ENCODE measurements around the gene COQ2.
"Not testable (repeated sequence)": the region's sequence is repeated elsewhere in the genome, so short reads cannot be mapped to it uniquely, and the experiment has no call there.

The COQ2 gene

GRCh38 chr4:83247415-83248357 lies 36.9 kb downstream of the COQ2 start:
- no peak for TF ChIP-seq CTCF (IDR thresholded peaks at IDR 0.05)
- DNase-seq: no peak
- Mint-ChIP-seq H3K4me1 (no peaks in the 10 kb centered on the region), H3K27me3 (ENCODE audit: low read depth, poor library complexity) (peaks cover 6% of the 10 kb centered on the region), H3K27ac (no peak overlapping the region), H3K4me3 (no peak overlapping the region), H3K36me3 (ENCODE audit: low read depth) (peaks cover 8% of the 10 kb centered on the region), H3K9me3 (peaks cover 25% of the 10 kb centered on the region)

GRCh38 chr4:83241132-83241531 lies 43.5 kb downstream of the COQ2 start:
- Mint-ChIP-seq H3K27ac (no peak overlapping the region), H3K27me3 (ENCODE audit: low read depth, poor library complexity) (peaks cover 8% of the 10 kb centered on the region), H3K4me1 (no peaks in the 10 kb centered on the region), H3K4me3 (no peak overlapping the region), H3K9me3 (peaks cover 30% of the 10 kb centered on the region), H3K36me3 (ENCODE audit: low read depth) (peaks cover 14% of the 10 kb centered on the region)
- no peak for TF ChIP-seq CTCF (IDR thresholded peaks at IDR 0.05)
- DNase-seq: no peak

DNA sequence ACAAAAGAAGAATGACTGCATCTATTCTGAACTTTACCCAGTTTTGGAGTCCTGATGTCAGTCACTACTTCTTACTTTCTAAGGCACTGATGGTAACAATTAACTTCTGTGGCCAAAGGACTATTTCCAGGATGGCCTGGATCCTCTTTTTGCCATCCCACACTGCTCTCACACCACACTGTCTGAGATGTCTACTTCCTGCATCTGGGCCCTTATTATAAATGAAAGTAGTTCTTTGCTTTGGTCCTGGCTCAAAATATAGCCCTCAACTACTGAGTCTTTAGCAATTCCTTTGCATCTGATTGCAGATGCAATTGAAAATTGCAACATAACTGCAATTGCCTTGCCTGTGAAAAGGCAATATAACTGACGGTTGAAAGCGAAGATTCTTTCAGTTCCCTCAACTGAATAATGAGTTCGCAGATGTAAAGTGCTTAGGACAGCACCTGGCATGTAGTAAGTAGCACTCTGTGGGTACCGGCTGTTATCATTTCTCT lies 44.2 kb downstream of the COQ2 start:
- TF ChIP-seq CTCF (IDR thresholded peaks at IDR 0.05): no peak
- Mint-ChIP-seq H3K4me1 (no peaks in the 10 kb centered on the region), H3K4me3 (no peak overlapping the region), H3K36me3 (ENCODE audit: low read depth) (peaks cover 14% of the 10 kb centered on the region), H3K9me3 (peaks cover 25% of the 10 kb centered on the region), H3K27me3 (ENCODE audit: low read depth, poor library complexity) (peaks cover 8% of the 10 kb centered on the region), H3K27ac (no peak overlapping the region)
- DNase-seq: no peak

DNA sequence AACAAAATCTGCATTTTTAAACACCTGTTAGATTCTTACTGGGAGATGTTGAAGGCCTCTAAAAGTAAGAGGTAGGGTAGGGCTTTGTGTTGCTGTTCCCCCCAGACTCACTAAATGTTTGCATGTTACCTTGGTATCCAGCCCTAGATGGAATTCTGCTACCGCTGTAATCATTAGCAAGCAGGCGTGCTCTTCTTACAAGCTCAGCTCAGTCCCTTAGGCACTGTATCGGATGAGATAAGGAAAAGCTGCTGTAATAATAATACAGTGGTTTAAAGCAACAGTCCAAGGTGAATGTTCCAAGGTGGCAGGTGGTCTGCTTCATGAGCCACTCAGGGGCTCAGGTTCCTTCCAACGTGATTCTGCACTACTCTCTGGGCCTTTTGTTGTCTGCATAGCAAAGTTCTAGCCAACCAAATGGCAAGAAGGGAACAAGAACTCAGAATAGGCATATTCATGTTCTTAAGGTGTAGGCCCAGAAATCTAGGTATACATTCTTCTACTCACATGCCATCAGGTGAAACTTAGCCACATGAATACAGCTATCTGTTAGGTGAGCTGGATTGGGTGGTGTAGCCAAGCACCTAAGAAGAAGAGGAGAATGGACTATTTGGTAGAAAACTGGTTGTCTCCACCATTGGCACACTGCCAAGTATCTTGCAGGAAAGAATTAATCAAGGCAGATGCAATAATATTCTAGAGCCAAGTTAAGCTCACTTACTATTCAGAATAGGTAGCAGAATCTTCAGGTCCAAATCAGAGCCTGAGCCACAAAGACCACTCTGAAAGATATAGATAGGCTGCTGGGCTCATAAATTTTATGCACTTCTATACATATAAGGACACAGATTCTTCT lies 46.0 kb downstream of the COQ2 start:
- no peak for TF ChIP-seq CTCF (IDR thresholded peaks at IDR 0.05)
- DNase-seq: no peak
- Mint-ChIP-seq H3K27me3 (ENCODE audit: low read depth, poor library complexity) (peaks cover 8% of the 10 kb centered on the region), H3K9me3 (peaks cover 10% of the 10 kb centered on the region), H3K4me1 (no peaks in the 10 kb centered on the region), H3K4me3 (no peak overlapping the region), H3K36me3 (ENCODE audit: low read depth) (peaks cover 9% of the 10 kb centered on the region), H3K27ac (no peak overlapping the region)

GRCh38 chr4:83237591-83237990 lies 47.0 kb downstream of the COQ2 start:
- H3K9me3 Mint-ChIP-seq: peaks cover 5% of the 10 kb centered on the region
- peaks cover 8% of the 10 kb centered on the region for H3K27me3 Mint-ChIP-seq (ENCODE audit: low read depth, poor library complexity)

DNA sequence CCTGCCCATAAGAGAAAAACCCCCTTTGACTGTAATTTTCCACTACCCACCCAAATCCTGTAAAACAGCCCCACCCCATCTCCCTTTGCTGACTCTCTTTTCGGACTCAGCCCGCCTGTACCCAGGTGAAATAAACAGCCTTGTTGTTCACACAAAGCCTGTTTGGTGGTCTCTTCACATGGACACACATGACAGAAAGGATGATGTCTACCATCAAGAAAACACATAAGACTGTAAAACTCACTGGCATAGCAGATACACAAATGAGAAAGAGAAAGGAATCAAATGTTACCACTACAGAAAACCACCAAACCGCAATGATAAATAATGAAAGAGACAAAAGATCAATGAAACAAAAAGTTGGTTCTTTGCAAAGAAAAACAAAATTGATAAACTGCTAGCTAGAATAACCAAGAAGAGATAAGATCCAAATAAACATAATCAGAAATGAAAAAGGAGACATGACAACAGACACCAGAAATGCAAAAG lies 48.9 kb downstream of the COQ2 start:
- not testable (repeated sequence) for H3K27ac Mint-ChIP-seq; H3K27me3 Mint-ChIP-seq (ENCODE audit: low read depth, poor library complexity); DNase-seq; H3K36me3 Mint-ChIP-seq (ENCODE audit: low read depth); H3K4me3 Mint-ChIP-seq; H3K9me3 Mint-ChIP-seq; H3K4me1 Mint-ChIP-seq

More at GRCh38 chr4:83237591-83237990, 47.0 kb downstream of the COQ2 start:
- no peak for DNase-seq
- Mint-ChIP-seq H3K4me1 (no peaks in the 10 kb centered on the region), H3K4me3 (no peak overlapping the region), H3K36me3 (ENCODE audit: low read depth) (peaks cover 5% of the 10 kb centered on the region), H3K27ac (no peak overlapping the region)
- TF ChIP-seq CTCF (IDR thresholded peaks at IDR 0.05): no peak

Data from nephron progenitor cell (in vitro differentiated cells).